ENCODE measurements around the gene CELF1. TPM values are rescaled to one million over a fixed set of nuclear protein-coding genes. Genes with fewer than 3 reads are reported as not detected.

The CELF1 gene
- total and polyA plus RNA-seq, 10 of the 15 experiments (the other 5 are each of a cell fraction or from before 2014, with no cell fraction given): 35.3 to 128 (median 85.7) TPM

DNA sequence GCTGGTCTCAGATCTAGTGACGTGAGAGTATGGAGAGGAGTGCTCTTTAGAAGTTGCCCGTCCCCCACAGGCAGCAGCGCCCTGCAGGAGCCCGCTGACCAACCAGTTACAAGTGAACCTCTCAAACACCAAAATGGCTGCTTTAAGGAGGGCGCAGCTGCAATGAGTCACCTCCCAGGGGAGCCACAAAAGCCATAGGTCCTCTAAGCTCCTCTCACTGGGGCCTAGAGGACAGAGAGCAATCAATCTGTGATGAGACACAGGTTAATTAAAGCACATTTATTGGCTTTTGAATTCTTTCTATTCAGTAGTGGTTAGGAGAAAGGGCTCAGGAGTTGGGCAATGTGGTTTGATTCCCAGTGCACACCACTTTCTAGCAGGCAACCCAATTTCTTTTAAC, 88.4 kb downstream of the CELF1 start:
- no peak for FAIRE-seq
- POLR2A ChIA-PET: no interaction called here

DNA sequence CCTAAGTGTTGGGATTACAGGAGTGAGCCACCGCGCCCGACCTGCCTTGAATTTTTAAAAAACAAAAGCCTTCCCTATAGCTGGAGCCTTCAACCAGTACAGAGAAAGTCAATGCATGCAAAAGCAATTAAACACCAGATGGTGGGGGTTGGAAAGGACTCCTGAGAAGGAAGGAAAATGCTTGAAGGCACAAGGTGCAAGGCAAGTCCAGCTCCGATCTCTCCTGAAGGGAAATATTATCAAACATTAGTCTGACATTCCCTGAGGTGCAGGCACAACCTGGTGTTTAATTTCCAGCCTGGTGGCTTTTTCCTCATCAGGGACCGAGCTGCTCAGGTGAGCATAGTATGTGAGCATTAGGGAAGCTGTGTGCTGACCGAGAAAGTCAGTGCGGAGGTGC, 91.1 kb downstream of the CELF1 start:
- Histone ChIP-seq H3K4me1 (ENCODE audit: control insufficient read depth, insufficient read depth, low read length) (no peaks in the 10 kb centered on the region), H3K4me2 (ENCODE audit: control insufficient read depth, insufficient read depth) (no peak overlapping the region), H3K4me3 (no peak overlapping the region), H4K20me1 (ENCODE audit: control insufficient read depth, insufficient read depth) (no peaks in the 10 kb centered on the region; the same call in 1 of the 2 replicates), H3K79me2 (ENCODE audit: control insufficient read depth, insufficient read depth, low read length) (no peaks in the 10 kb centered on the region; the same call in 1 of the 2 replicates), H3K36me3 (ENCODE audit: control insufficient read depth in 2 of 2, insufficient read depth in 2 of 2, low read length in 1 of 2) (peaks cover 6 to 10% of the 10 kb centered on the region in 2 experiments; a peak in 3 of 4 replicates), H3K9ac (ENCODE audit: control insufficient read depth, insufficient read depth, low read length) (no peak overlapping the region), H3K27ac (ENCODE audit: control insufficient read depth, insufficient read depth) (no peak overlapping the region), H3K9me3 (replicated peaks; ENCODE audit: control insufficient read depth, insufficient read depth, low read length) (no peaks in the 10 kb centered on the region), H2AFZ (ENCODE audit: control insufficient read depth, low read depth, low read length) (no peak overlapping the region), H3K27me3 (replicated peaks in 1 of 2; ENCODE audit: control insufficient read depth in 2 of 2, insufficient read depth in 2 of 2, low read length in 1 of 2) (no peaks in the 10 kb centered on the region)
- 98% methylated on average over 7 of the region's 7 CpGs for WGBS (ENCODE audit: insufficient coverage, insufficient replicate concordance, low lambda C conversion rate, missing lambda C conversion rate)
- intact Hi-C loops (cut with micrococcal nuclease; ENCODE audit: unreplicated experiment): no loop called here
- BruUV-seq (replicated peaks): no TSS peak
- RAD21 ChIA-PET (ENCODE audit: unreplicated experiment): interaction anchor here (1.5 kb wide), 1 partner anchor 155 kb away, joined by 4 read pairs; no protein-coding TSS in a partner anchor
- SMC1A ChIA-PET (ENCODE audit: uncharacterized antibody, unreplicated experiment): no interaction called here
- in situ Hi-C loops (cut with MboI): no loop called here
- CTCF ChIA-PET: interaction anchor here (1.0 kb wide), 1 partner anchor 9 kb away, joined by 3 read pairs; no protein-coding TSS in a partner anchor
- POLR2A ChIA-PET: interaction anchor here (0.5 kb wide), 1 partner anchor 189 kb away, joined by 3 read pairs; no protein-coding TSS in a partner anchor
- FAIRE-seq: no peak
- no peak for ATAC-seq
- no peak for DNase-seq (ENCODE audit: low read depth, low spot score)
- TF ChIP-seq, protein P1, sequence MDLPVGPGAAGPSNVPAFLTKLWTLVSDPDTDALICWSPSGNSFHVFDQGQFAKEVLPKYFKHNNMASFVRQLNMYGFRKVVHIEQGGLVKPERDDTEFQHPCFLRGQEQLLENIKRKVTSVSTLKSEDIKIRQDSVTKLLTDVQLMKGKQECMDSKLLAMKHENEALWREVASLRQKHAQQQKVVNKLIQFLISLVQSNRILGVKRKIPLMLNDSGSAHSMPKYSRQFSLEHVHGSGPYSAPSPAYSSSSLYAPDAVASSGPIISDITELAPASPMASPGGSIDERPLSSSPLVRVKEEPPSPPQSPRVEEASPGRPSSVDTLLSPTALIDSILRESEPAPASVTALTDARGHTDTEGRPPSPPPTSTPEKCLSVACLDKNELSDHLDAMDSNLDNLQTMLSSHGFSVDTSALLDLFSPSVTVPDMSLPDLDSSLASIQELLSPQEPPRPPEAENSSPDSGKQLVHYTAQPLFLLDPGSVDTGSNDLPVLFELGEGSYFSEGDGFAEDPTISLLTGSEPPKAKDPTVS (IDR thresholded peaks at IDR 0.05; ENCODE audit: low read depth, low read length): no peak
- no peak for TF ChIP-seq MEF2B (IDR thresholded peaks at IDR 0.05; ENCODE audit: partially characterized antibody, poor library complexity, severe bottlenecking)
- TF ChIP-seq, protein P2, sequence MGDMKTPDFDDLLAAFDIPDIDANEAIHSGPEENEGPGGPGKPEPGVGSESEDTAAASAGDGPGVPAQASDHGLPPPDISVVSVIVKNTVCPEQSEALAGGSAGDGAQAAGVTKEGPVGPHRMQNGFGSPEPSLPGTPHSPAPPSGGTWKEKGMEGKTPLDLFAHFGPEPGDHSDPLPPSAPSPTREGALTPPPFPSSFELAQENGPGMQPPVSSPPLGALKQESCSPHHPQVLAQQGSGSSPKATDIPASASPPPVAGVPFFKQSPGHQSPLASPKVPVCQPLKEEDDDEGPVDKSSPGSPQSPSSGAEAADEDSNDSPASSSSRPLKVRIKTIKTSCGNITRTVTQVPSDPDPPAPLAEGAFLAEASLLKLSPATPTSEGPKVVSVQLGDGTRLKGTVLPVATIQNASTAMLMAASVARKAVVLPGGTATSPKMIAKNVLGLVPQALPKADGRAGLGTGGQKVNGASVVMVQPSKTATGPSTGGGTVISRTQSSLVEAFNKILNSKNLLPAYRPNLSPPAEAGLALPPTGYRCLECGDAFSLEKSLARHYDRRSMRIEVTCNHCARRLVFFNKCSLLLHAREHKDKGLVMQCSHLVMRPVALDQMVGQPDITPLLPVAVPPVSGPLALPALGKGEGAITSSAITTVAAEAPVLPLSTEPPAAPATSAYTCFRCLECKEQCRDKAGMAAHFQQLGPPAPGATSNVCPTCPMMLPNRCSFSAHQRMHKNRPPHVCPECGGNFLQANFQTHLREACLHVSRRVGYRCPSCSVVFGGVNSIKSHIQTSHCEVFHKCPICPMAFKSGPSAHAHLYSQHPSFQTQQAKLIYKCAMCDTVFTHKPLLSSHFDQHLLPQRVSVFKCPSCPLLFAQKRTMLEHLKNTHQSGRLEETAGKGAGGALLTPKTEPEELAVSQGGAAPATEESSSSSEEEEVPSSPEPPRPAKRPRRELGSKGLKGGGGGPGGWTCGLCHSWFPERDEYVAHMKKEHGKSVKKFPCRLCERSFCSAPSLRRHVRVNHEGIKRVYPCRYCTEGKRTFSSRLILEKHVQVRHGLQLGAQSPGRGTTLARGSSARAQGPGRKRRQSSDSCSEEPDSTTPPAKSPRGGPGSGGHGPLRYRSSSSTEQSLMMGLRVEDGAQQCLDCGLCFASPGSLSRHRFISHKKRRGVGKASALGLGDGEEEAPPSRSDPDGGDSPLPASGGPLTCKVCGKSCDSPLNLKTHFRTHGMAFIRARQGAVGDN (IDR thresholded peaks at IDR 0.05): no peak
- TF ChIP-seq SMAD1 (IDR thresholded peaks at IDR 0.05; ENCODE audit: low read depth, partially characterized antibody): no peak
- TF ChIP-seq SREBF1 (IDR thresholded peaks at IDR 0.05; ENCODE audit: low read length): no peak
- no peak for TF ChIP-seq MLLT1 (IDR thresholded peaks at IDR 0.05)
- TF ChIP-seq PAX5 (IDR thresholded peaks at IDR 0.05; ENCODE audit: borderline replicate concordance, low read depth, low read length): no peak
- no peak for TF ChIP-seq HCFC1 (IDR thresholded peaks at IDR 0.05; ENCODE audit: low read length)

More for the DNA sequence above, 88.4 kb downstream of the CELF1 start:
- ATAC-seq (no peak), DNase-seq (ENCODE audit: low read depth, low spot score) (no peak)
- no peak overlapping the region for H2AFZ ChIP-seq (ENCODE audit: control insufficient read depth, low read depth, low read length)
- WGBS (ENCODE audit: insufficient coverage, insufficient replicate concordance, low lambda C conversion rate, missing lambda C conversion rate): 92% methylated on average over 5 of the region's 5 CpGs
- H3K27ac ChIP-seq (ENCODE audit: control insufficient read depth, insufficient read depth): no peak overlapping the region
- in situ Hi-C loops (cut with MboI) (no loop called here), intact Hi-C loops (cut with micrococcal nuclease; ENCODE audit: unreplicated experiment) (no loop called here)
- CTCF ChIA-PET: interaction anchor here (1.2 to 1.6 kb wide), 3 partner anchors 11 to 389 kb away, joined by 3 to 4 read pairs (median 3); no protein-coding TSS in a partner anchor
- H3K79me2 ChIP-seq (ENCODE audit: control insufficient read depth, insufficient read depth, low read length): no peaks in the 10 kb centered on the region; the same call in 1 of the 2 replicates
- RAD21 ChIA-PET (ENCODE audit: unreplicated experiment): no interaction called here
- no peaks in the 10 kb centered on the region for H3K4me1 ChIP-seq (ENCODE audit: control insufficient read depth, insufficient read depth, low read length)
- no peaks in the 10 kb centered on the region for H3K27me3 ChIP-seq (replicated peaks in 1 of 2; ENCODE audit: control insufficient read depth in 2 of 2, insufficient read depth in 2 of 2, low read length in 1 of 2)
- BruUV-seq (replicated peaks): no TSS peak
- H3K4me3 ChIP-seq: no peak overlapping the region
- H3K4me2 ChIP-seq (ENCODE audit: control insufficient read depth, insufficient read depth): no peak overlapping the region
- no peaks in the 10 kb centered on the region for H3K9me3 ChIP-seq (replicated peaks; ENCODE audit: control insufficient read depth, insufficient read depth, low read length)
- H3K9ac ChIP-seq (ENCODE audit: control insufficient read depth, insufficient read depth, low read length): no peak overlapping the region
- peaks cover 21 to 23% of the 10 kb centered on the region in 2 experiments for H3K36me3 ChIP-seq (ENCODE audit: control insufficient read depth in 2 of 2, insufficient read depth in 2 of 2, low read length in 1 of 2)
- H4K20me1 ChIP-seq (ENCODE audit: control insufficient read depth, insufficient read depth): no peaks in the 10 kb centered on the region; the same call in 1 of the 2 replicates
- no peak for TF ChIP-seq CBX5 (IDR thresholded peaks at IDR 0.05; ENCODE audit: low read depth)
- no peak for TF ChIP-seq IKZF2 (IDR thresholded peaks at IDR 0.05)
- no peak for TF ChIP-seq TARDBP (IDR thresholded peaks at IDR 0.05; ENCODE audit: borderline replicate concordance)
- TF ChIP-seq YY1 (IDR thresholded peaks at IDR 0.05; ENCODE audit: low read depth, low read length): 0 out of 2 replicates have a peak, but pooled peaks have one; percentile 32
- no peak for TF ChIP-seq EED (IDR thresholded peaks at IDR 0.05; ENCODE audit: low read depth)
- SMC1A ChIA-PET (ENCODE audit: uncharacterized antibody, unreplicated experiment): interaction anchor here (0.7 to 1.3 kb wide), 4 partner anchors 10 to 95 kb away, joined by 3 to 4 read pairs (median 3); no protein-coding TSS in a partner anchor
